IMR-90 (cell line): ENCODE measurements around the gene NUP43. TPM values are rescaled to one million over a fixed set of nuclear protein-coding genes. Genes with fewer than 3 reads are reported as not detected.

Source experiments
- ATAC-seq: fragments of 200-7000 bp; cut with Tn5 transposase; 2 replicates; pipeline ENCODE4 v1.9.1; 2020; ENCODE audit warnings: low read depth, mild to moderate bottlenecking, moderate library complexity
- BruUV-seq: library from RNA; stranded (reverse); fragments of 400-500 nt; replicated peaks from 2 replicates; lab custom pipeline; 2021; lab: Mats Ljungman, UMichigan
- CTCF ChIA-PET: fragments of 300-600 bp; formaldehyde crosslinking; extraction: SDS; loops from one replicate; lab custom pipeline; 2021; ENCODE audit warnings: antibody characterized with exemption; lab: Yijun Ruan, JAX
- POLR2A ChIA-PET: fragments of 300-600 bp; sonication (Branson Sonifier 250); formaldehyde crosslinking; loops from one replicate; lab custom pipeline; 2022; ENCODE audit warnings: antibody characterized with exemption; ENCODE audit not compliant: unreplicated experiment; lab: Charles Lee
- DNase-seq: peaks from one replicate; pipeline ENCODE4 v3.0.0; 2013
- H2AFZ ChIP-seq: replicated peaks from 2 replicates; pipeline ENCODE3; 2013; ENCODE audit warnings: low read length, mild to moderate bottlenecking; ENCODE audit not compliant: poor library complexity
- H2AK5ac ChIP-seq: 2 replicates; pipeline ENCODE4 v1.6.1; 2013; ENCODE audit warnings: low read depth, low read length, inconsistent platforms
- H2AK9ac ChIP-seq: replicated peaks from 2 replicates; pipeline ENCODE3; 2013; ENCODE audit warnings: mild to moderate bottlenecking, low read depth, low read length, moderate library complexity; ENCODE audit not compliant: poor library complexity
- H2BK120ac ChIP-seq: 2 replicates; pipeline ENCODE4 v1.6.1; 2013; ENCODE audit warnings: low read depth, low read length, inconsistent platforms
- H2BK15ac ChIP-seq: 3 replicates; pipeline ENCODE4 v1.6.1; 2013; ENCODE audit warnings: low read depth, low read length, inconsistent platforms
- H2BK20ac ChIP-seq: 2 replicates; pipeline ENCODE4 v1.6.1; 2013; ENCODE audit warnings: low read depth, mild to moderate bottlenecking, inconsistent platforms, low read length, moderate library complexity
- H2BK5ac ChIP-seq: 2 replicates; pipeline ENCODE4 v1.6.1; 2013; ENCODE audit warnings: mild to moderate bottlenecking, low read depth, low read length, inconsistent platforms; ENCODE audit not compliant: poor library complexity, severe bottlenecking
- H3K14ac ChIP-seq: replicated peaks from 2 replicates; pipeline ENCODE4 v1.6.1; 2013; ENCODE audit warnings: low read depth, low read length, inconsistent platforms
- H3K18ac ChIP-seq: 2 replicates; pipeline ENCODE4 v1.6.1; 2013; ENCODE audit warnings: low read depth, low read length, control low read depth
- H3K23ac ChIP-seq: 2 replicates; pipeline ENCODE4 v1.6.1; 2013; ENCODE audit warnings: low read depth, low read length, inconsistent platforms
- H3K27ac ChIP-seq: 2 replicates; pipeline ENCODE4 v1.5.1; 2013; ENCODE audit warnings: mild to moderate bottlenecking, control low read depth, low read length; ENCODE audit not compliant: insufficient read depth
- H3K27me3 ChIP-seq: 2 replicates; pipeline ENCODE4 v1.6.1; 2013; ENCODE audit warnings: low read length; ENCODE audit not compliant: control insufficient read depth, insufficient read depth
- H3K36me3 ChIP-seq: 2 replicates; pipeline ENCODE4 v1.6.1; 2013; ENCODE audit warnings: low read length, mixed read lengths; ENCODE audit not compliant: control insufficient read depth, insufficient read depth
- H3K4ac ChIP-seq: 2 replicates; pipeline ENCODE4 v1.6.1; 2013; ENCODE audit warnings: low read depth, low read length, inconsistent platforms
- H3K4me1 ChIP-seq: 2 replicates; pipeline ENCODE4 v1.6.1; 2013; ENCODE audit warnings: low read length, mixed read lengths; ENCODE audit not compliant: control insufficient read depth, insufficient read depth
- H3K4me2 ChIP-seq: 2 replicates; pipeline ENCODE4 v1.6.1; 2013; ENCODE audit warnings: low read depth, mild to moderate bottlenecking, control low read depth, low read length, moderate library complexity
- H3K4me3 ChIP-seq: 2 replicates; pipeline ENCODE4 v1.5.1; 2013; ENCODE audit warnings: low read depth, mild to moderate bottlenecking, control low read depth, low read length, moderate library complexity; ENCODE audit not compliant: insufficient read depth
- H3K56ac ChIP-seq: 2 replicates; pipeline ENCODE4 v1.6.1; 2013; ENCODE audit warnings: low read length, inconsistent platforms; ENCODE audit not compliant: insufficient read depth; ENCODE audit errors: extremely low read depth
- H3K79me1 ChIP-seq, 2 experiments: 2 replicates each; pipeline ENCODE4 v1.6.1; 2013; ENCODE audit warnings: low read length in 2 of 2, inconsistent platforms in 1 of 2, low read depth in 1 of 2
- H3K9ac ChIP-seq: 2 replicates; pipeline ENCODE4 v1.6.1; 2013; ENCODE audit warnings: low read depth, low read length, control low read depth
- H3K9me1 ChIP-seq: 2 replicates; pipeline ENCODE4 v1.6.1; 2013; ENCODE audit warnings: low read length, inconsistent platforms; ENCODE audit not compliant: insufficient read depth
- H3K9me3 ChIP-seq: 2 replicates; pipeline ENCODE4 v1.6.1; 2013; ENCODE audit warnings: low read length; ENCODE audit not compliant: control insufficient read depth, insufficient read depth
- H4K20me1 ChIP-seq: 2 replicates; pipeline ENCODE4 v1.6.1; 2013; ENCODE audit warnings: low read length, inconsistent platforms; ENCODE audit not compliant: insufficient read depth
- H4K5ac ChIP-seq: 2 replicates; pipeline ENCODE4 v1.6.1; 2013; ENCODE audit warnings: mild to moderate bottlenecking, low read depth, low read length, control low read depth
- H4K8ac ChIP-seq, 2 experiments: 2 replicates each; pipeline ENCODE4 v1.6.1; 2013; ENCODE audit warnings: low read depth in 2 of 2, low read length in 2 of 2, control low read depth in 1 of 2, inconsistent platforms in 1 of 2
- H4K91ac ChIP-seq: 2 replicates; pipeline ENCODE4 v1.6.1; 2013; ENCODE audit warnings: low read depth, low read length, inconsistent platforms; ENCODE audit not compliant: insufficient read depth
- CEBPB ChIP-seq: IDR thresholded peaks from 2 replicates; pipeline ENCODE4 v1.6.1; 2012; ENCODE audit warnings: low read depth, low read length, improper control_type of control experiment
- FOS ChIP-seq: fragments of 150-350 bp; IDR thresholded peaks from 2 replicates; pipeline ENCODE4 v1.6.1; 2016; ENCODE audit warnings: low read depth, low read length
- MAZ ChIP-seq: IDR thresholded peaks from 2 replicates; pipeline ENCODE4 v1.6.1; 2012; ENCODE audit warnings: low read depth, mild to moderate bottlenecking, low read length, improper control_type of control experiment, moderate library complexity, borderline replicate concordance
- MXI1 ChIP-seq: IDR thresholded peaks from 2 replicates; pipeline ENCODE4 v1.6.1; 2012; ENCODE audit warnings: low read depth, mild to moderate bottlenecking, low read length, moderate library complexity, borderline replicate concordance
- RCOR1 ChIP-seq: IDR thresholded peaks from 2 replicates; pipeline ENCODE4 v1.6.1; 2012; ENCODE audit warnings: mild to moderate bottlenecking, low read length, improper control_type of control experiment; ENCODE audit not compliant: insufficient replicate concordance
- RFX5 ChIP-seq: IDR thresholded peaks from 2 replicates; pipeline ENCODE4 v1.8.0; 2012; ENCODE audit warnings: low read depth, mild to moderate bottlenecking, low read length, moderate library complexity
- SMC3 ChIP-seq: fragments of 150-350 bp; IDR thresholded peaks from 2 replicates; pipeline ENCODE4 v1.6.1; 2016; ENCODE audit warnings: low read depth, mild to moderate bottlenecking, antibody characterized with exemption, low read length, moderate library complexity
- USF2 ChIP-seq: fragments of 150-350 bp; IDR thresholded peaks from 2 replicates; pipeline ENCODE4 v1.6.1; 2017; ENCODE audit warnings: mild to moderate bottlenecking, antibody characterized with exemption, low read length, low read depth
- WGBS, 2 experiments: methylation state at CpG; one replicate each; pipeline versions ENCODE4 v1.1.5 to v1.1.7; 2013; ENCODE audit warnings: missing lambda C conversion rate in 2 of 2; ENCODE audit not compliant: insufficient read length in 1 of 2; ENCODE audit errors: extremely low coverage in 2 of 2; 5-methylcytosine and 5-hydroxymethylcytosine counted together
- dilution Hi-C: fragments of 300-500 bp; cut with HindIII; formaldehyde crosslinking; loops from one replicate; pipeline ENCODE4 v1.14.3; 2018; ENCODE audit warnings: low sequenced_read_pairs; ENCODE audit not compliant: unreplicated experiment
- in situ Hi-C: fragments of 300-500 bp; cut with MboI; formaldehyde crosslinking; loops from 3 replicates; pipeline ENCODE4 v1.14.3; 2019; ENCODE audit warnings: low sequenced_read_pairs, inconsistent platforms, mixed read lengths
- intact Hi-C: fragments of 100-400 bp; cut with micrococcal nuclease; formaldehyde crosslinking; loops from 2 replicates; pipeline ENCODE4 v1.10.0; 2022
- polyA plus RNA-seq, 3 experiments: library from polyadenylated mRNA; depleted of rRNA; stranded (reverse); fragments of >200 nt; gene quantifications; 2 replicates each; pipeline ENCODE4 v1.2.3, GENCODE V29; 2012; ENCODE audit warnings: low replicate concordance in 1 of 3
- total RNA-seq: library from RNA; depleted of rRNA; stranded (reverse); fragments of >200 nt; gene quantifications from 2 replicates; pipeline ENCODE4 v1.2.3, GENCODE V29; 2012

Gene NUP43
- total and polyA plus RNA-seq, 2 of the 4 experiments (the other 2 are of a cell fraction), result 14.2 to 40.5 TPM

- ChIA-PET CTCF (interaction anchor here (0.6 kb wide), 1 partner anchor 87 kb away, joined by 3 read pairs; no protein-coding TSS in a partner anchor), POLR2A (no interaction called here)
- H3K56ac ChIP-seq, result no peak overlapping the region
- H3K9me1 ChIP-seq, result no peaks in the 10 kb centered on the region
- no peak for ATAC-seq
- dilution Hi-C loops, result no loop called here
- H3K23ac ChIP-seq, result no peak overlapping the region
- H3K27me3 ChIP-seq, result no peaks in the 10 kb centered on the region
- H4K20me1 ChIP-seq, result no peaks in the 10 kb centered on the region
- H3K14ac ChIP-seq, result no peak overlapping the region
- no TSS peak for BruUV-seq
- no peak overlapping the region for H3K4me3 ChIP-seq
- H2BK15ac ChIP-seq, result no peak overlapping the region
- DNase-seq, result no peak
- H3K4ac ChIP-seq, result no peak overlapping the region
- no peak overlapping the region for H2AFZ ChIP-seq
- no peak overlapping the region for H2BK120ac ChIP-seq
- H3K4me2 ChIP-seq, result no peak overlapping the region
- H4K8ac ChIP-seq, result no peak overlapping the region
- no peak overlapping the region for H2BK20ac ChIP-seq
- no peak overlapping the region for H4K91ac ChIP-seq
- peaks cover 25% of the 10 kb centered on the region for H3K36me3 ChIP-seq
- no peaks in the 10 kb centered on the region for H3K4me1 ChIP-seq
- no peak overlapping the region for H3K9ac ChIP-seq
- no peak overlapping the region for H2AK5ac ChIP-seq
- H2BK5ac ChIP-seq, result no peak overlapping the region
- in situ Hi-C loops, result loop anchor here (10.0 kb wide), 1 partner anchor 195 kb away; the partner anchor contains the start of gene RAET1G
- intact Hi-C loops, result loop anchor here (10.0 kb wide), 1 partner anchor 285 kb away; no protein-coding TSS in a partner anchor
- H3K27ac ChIP-seq, result no peak overlapping the region
- H2AK9ac ChIP-seq, result no peak overlapping the region
- TF ChIP-seq FOS (no peak), SMC3 (no peak), CEBPB (no peak), RFX5 (no peak), USF2 (no peak), MXI1 (no peak), RCOR1 (no peak), MAZ (no peak)
- H3K79me1 ChIP-seq, result no peaks in the 10 kb centered on the region
- WGBS, 2 experiments, result 100% methylated on average over 1 of the region's 8 CpGs; no CpG with 5 or more reads in 1 of the 2 experiments
- H4K5ac ChIP-seq, result no peak overlapping the region
- H3K18ac ChIP-seq, result no peak overlapping the region
- no peaks in the 10 kb centered on the region for H3K9me3 ChIP-seq
Measured at GRCh38 chr6:149729824-149730223, 16.5 kb downstream of the NUP43 start.
